H1 (cell line): ENCODE measurements around the gene RUBCN. TPM values are rescaled to one million over a fixed set of nuclear protein-coding genes. Genes with fewer than 3 reads are reported as not detected.

ENCODE experiments used
- CTCF ChIA-PET: fragments of 300-600 bp; sonication (Branson Sonifier 250); formaldehyde crosslinking; loops from one replicate; lab custom pipeline; 2021; ENCODE audit not compliant: partially characterized antibody; lab: Charles Lee
- POLR2A ChIA-PET: fragments of 300-600 bp; sonication (Branson Sonifier 250); formaldehyde crosslinking; loops from one replicate; lab custom pipeline; 2021; ENCODE audit warnings: inconsistent platforms; ENCODE audit not compliant: partially characterized antibody; lab: Charles Lee
- DNase-seq, 2 experiments: peaks; one replicate each; pipeline versions ENCODE4 v3.0.0 to v3.0.0-alpha.2; 2010 to 2022; ENCODE audit warnings: low spot score in 2 of 2, low read depth in 1 of 2, mixed read lengths in 1 of 2
- FAIRE-seq: peaks from 2 replicates; lab custom pipeline; 2011; peaks lifted over from hg19 to GRCh38; lab: Jason Lieb, UNC
- H2AFZ ChIP-seq: 2 replicates; pipeline ENCODE4 v1.8.1; 2012; ENCODE audit warnings: low read length, inconsistent platforms
- H2AK5ac ChIP-seq: 2 replicates; pipeline ENCODE4 v1.6.1; 2013; ENCODE audit warnings: low read depth, low read length
- H2BK120ac ChIP-seq: replicated peaks from 2 replicates; pipeline ENCODE3; 2013; ENCODE audit warnings: low read depth, low read length, inconsistent platforms
- H2BK12ac ChIP-seq: 2 replicates; pipeline ENCODE4 v1.6.1; 2013; ENCODE audit warnings: low read depth, low read length
- H2BK15ac ChIP-seq: 2 replicates; pipeline ENCODE4 v1.6.1; 2013; ENCODE audit warnings: low read length
- H2BK20ac ChIP-seq: 2 replicates; pipeline ENCODE4 v1.6.1; 2013; ENCODE audit warnings: low read length
- H2BK5ac ChIP-seq: 2 replicates; pipeline ENCODE4 v1.6.1; 2013; ENCODE audit warnings: low read depth, low read length
- H3K14ac ChIP-seq: 2 replicates; pipeline ENCODE4 v1.6.1; 2013; ENCODE audit warnings: inconsistent platforms; ENCODE audit not compliant: insufficient read length
- H3K18ac ChIP-seq: 2 replicates; pipeline ENCODE4 v1.6.1; 2013; ENCODE audit warnings: low read length; ENCODE audit errors: extremely low read depth
- H3K23ac ChIP-seq: 2 replicates; pipeline ENCODE4 v1.6.1; 2013; ENCODE audit warnings: inconsistent platforms; ENCODE audit not compliant: insufficient read length
- H3K23me2 ChIP-seq: 2 replicates; pipeline ENCODE4 v1.6.1; 2013; ENCODE audit warnings: low read depth, low read length
- H3K27ac ChIP-seq: 2 replicates; pipeline ENCODE4 v1.6.1; 2011; ENCODE audit warnings: low read depth, low read length, inconsistent platforms
- H3K27me3 ChIP-seq, 4 experiments: replicated peaks in 1 of 4; 1 replicate in 1 of 4; 2 replicates in 3 of 4; pipeline versions ENCODE4 v1.6.1 to v1.8.1; 2011 to 2013; ENCODE audit warnings: low read length in 3 of 4, mild to moderate bottlenecking in 3 of 4, inconsistent platforms in 2 of 4, mixed read lengths in 2 of 4, moderate library complexity in 1 of 4; ENCODE audit not compliant: control insufficient read depth in 3 of 4, insufficient read depth in 3 of 4; ENCODE audit errors: extremely low read depth in 1 of 4
- H3K36me3 ChIP-seq, 4 experiments: 2 replicates each; pipeline versions ENCODE4 v1.6.1 to v1.8.1; 2011 to 2013; ENCODE audit warnings: mild to moderate bottlenecking in 4 of 4, low read length in 3 of 4, moderate library complexity in 2 of 4, control low read depth in 1 of 4, inconsistent platforms in 1 of 4; ENCODE audit not compliant: insufficient read depth in 4 of 4, control insufficient read depth in 2 of 4
- H3K4ac ChIP-seq: replicated peaks from 2 replicates; pipeline ENCODE3; 2013; ENCODE audit warnings: low read length, low read depth, mixed read lengths, inconsistent platforms; ENCODE audit not compliant: insufficient read length
- H3K4me1 ChIP-seq, 4 experiments: replicated peaks in 1 of 4; 1 replicate in 1 of 4; 2 replicates in 3 of 4; pipeline versions ENCODE4 v1.6.1 to v1.8.1; 2011 to 2013; ENCODE audit warnings: low read length in 3 of 4, inconsistent platforms in 2 of 4, mixed read lengths in 1 of 4; ENCODE audit not compliant: insufficient read depth in 4 of 4, control insufficient read depth in 3 of 4
- H3K4me2 ChIP-seq, 2 experiments: 2 replicates each; pipeline versions ENCODE4 v1.6.1 to v1.8.1; 2011 to 2013; ENCODE audit warnings: low read depth in 2 of 2, low read length in 2 of 2, control low read depth in 1 of 2, inconsistent platforms in 1 of 2, mild to moderate bottlenecking in 1 of 2; ENCODE audit not compliant: insufficient read depth in 1 of 2
- H3K4me3 ChIP-seq, 4 experiments: fragments of 200-600, 300-600 bp in 1 of 4; sonication (generic), shearing (Covaris generic), sonication (Bioruptor Twin) in 1 of 4; 2 replicates each; pipeline versions ENCODE4 v1.5.1 to v1.8.1; 2011 to 2016; ENCODE audit warnings: low read length in 4 of 4, low read depth in 3 of 4, control low read depth in 2 of 4, inconsistent platforms in 2 of 4, mild to moderate bottlenecking in 2 of 4, mixed read lengths in 1 of 4, moderate library complexity in 1 of 4; ENCODE audit not compliant: insufficient read depth in 2 of 4; ENCODE audit errors: extremely low read depth in 1 of 4
- H3K56ac ChIP-seq: replicated peaks from 2 replicates; pipeline ENCODE3; 2013; ENCODE audit warnings: low read depth, mild to moderate bottlenecking, mixed read lengths, low read length, inconsistent platforms; ENCODE audit not compliant: insufficient read length
- H3K79me1 ChIP-seq: 2 replicates; pipeline ENCODE4 v1.6.1; 2013; ENCODE audit warnings: low read depth, low read length, control low read depth
- H3K79me2 ChIP-seq, 2 experiments: 2 replicates each; pipeline versions ENCODE4 v1.6.1 to v1.8.1; 2012 to 2013; ENCODE audit warnings: low read length in 2 of 2, mild to moderate bottlenecking in 2 of 2, inconsistent platforms in 1 of 2; ENCODE audit not compliant: insufficient read depth in 2 of 2, control insufficient read depth in 1 of 2
- H3K9ac ChIP-seq, 4 experiments: replicated peaks in 1 of 4; 1 replicate in 1 of 4; 2 replicates in 3 of 4; pipeline versions ENCODE4 v1.6.1 to v1.8.1; 2011 to 2013; ENCODE audit warnings: low read depth in 3 of 4, low read length in 3 of 4, control low read depth in 2 of 4, mild to moderate bottlenecking in 2 of 4, moderate library complexity in 2 of 4, inconsistent platforms in 1 of 4; ENCODE audit errors: extremely low read depth in 1 of 4
- H3K9me3 ChIP-seq, 2 experiments: 2 replicates each; pipeline versions ENCODE4 v1.6.1 to v1.8.1; 2012 to 2013; ENCODE audit warnings: mild to moderate bottlenecking in 2 of 2, moderate library complexity in 2 of 2, control low read depth in 1 of 2, inconsistent platforms in 1 of 2, low read depth in 1 of 2, low read length in 1 of 2, mixed read lengths in 1 of 2; ENCODE audit not compliant: insufficient read depth in 2 of 2
- H4K20me1 ChIP-seq, 2 experiments: replicated peaks in 1 of 2; 2 replicates each; pipeline versions ENCODE3 to v1.8.1; 2011 to 2013; ENCODE audit warnings: inconsistent platforms in 2 of 2, low read length in 2 of 2, mild to moderate bottlenecking in 1 of 2; ENCODE audit not compliant: insufficient read depth in 2 of 2, control insufficient read depth in 1 of 2
- H4K5ac ChIP-seq: 2 replicates; pipeline ENCODE4 v1.6.1; 2013; ENCODE audit warnings: low read length, low read depth, mixed read lengths, inconsistent platforms; ENCODE audit not compliant: insufficient read length
- H4K8ac ChIP-seq: 2 replicates; pipeline ENCODE4 v1.8.0; 2013; ENCODE audit warnings: mild to moderate bottlenecking, moderate library complexity, low read length, inconsistent platforms; ENCODE audit not compliant: insufficient read depth; ENCODE audit errors: extremely low read depth
- H4K91ac ChIP-seq: replicated peaks from 2 replicates; pipeline ENCODE3; 2013; ENCODE audit warnings: low read length, mixed read lengths, inconsistent platforms; ENCODE audit not compliant: insufficient read length
- CBX8 ChIP-seq: fragments of 300-800, 300-1000 bp; sonication (generic); IDR thresholded peaks from 2 replicates; pipeline ENCODE4 v1.7.1; 2016; ENCODE audit warnings: low read depth, low read length, borderline replicate concordance
- CREB1 ChIP-seq: IDR thresholded peaks from 2 replicates; pipeline ENCODE4 v1.6.1; 2012; ENCODE audit warnings: inconsistent platforms
- CTBP2 ChIP-seq: IDR thresholded peaks from 2 replicates; pipeline ENCODE4 v1.7.0; 2011; ENCODE audit warnings: borderline replicate concordance, mild to moderate bottlenecking, moderate library complexity, mixed read lengths, low read length; ENCODE audit not compliant: insufficient read depth, insufficient read length
- E2F6 ChIP-seq: IDR thresholded peaks from 2 replicates; pipeline ENCODE4 v1.6.1; 2012; ENCODE audit warnings: inconsistent platforms
- RFX5 ChIP-seq: IDR thresholded peaks from 2 replicates; pipeline ENCODE4 v1.6.1; 2011; ENCODE audit warnings: low read depth, low read length, improper control_type of control experiment, borderline replicate concordance
- SIRT6 ChIP-seq: IDR thresholded peaks from one replicate; pipeline ENCODE4 v1.7.1; 2012; ENCODE audit warnings: low read length, inconsistent platforms
- SRF ChIP-seq: IDR thresholded peaks from 2 replicates; pipeline ENCODE4 v1.6.1; 2011; ENCODE audit warnings: mild to moderate bottlenecking, low read depth, low read length, moderate library complexity
- TBP ChIP-seq: IDR thresholded peaks from 2 replicates; pipeline ENCODE4 v1.6.1; 2011; ENCODE audit warnings: low read depth, low read length, improper control_type of control experiment
- WGBS, 2 experiments: shearing (Covaris generic) in 1 of 2; methylation state at CpG; one replicate each; pipeline versions ENCODE4 v1.1.6 to v1.1.7; 2013 to 2015; ENCODE audit warnings: low lambda C conversion rate in 2 of 2, mixed read lengths in 2 of 2, inconsistent platforms in 1 of 2, low coverage in 1 of 2, missing lambda C conversion rate in 1 of 2; ENCODE audit not compliant: insufficient replicate concordance in 2 of 2, insufficient coverage in 1 of 2, insufficient read length in 1 of 2; ENCODE audit errors: extremely low coverage in 1 of 2, missing lambda C conversion rate in 1 of 2; 5-methylcytosine and 5-hydroxymethylcytosine counted together
- long read RNA-seq, 2 experiments: library from RNA in 1 of 2; library from capped mRNA in 1 of 2; stranded (forward); transcript quantifications; one replicate each; pipeline ENCODE4 v2.0.0, GENCODE V29; 2021; ENCODE audit warnings: inconsistent platforms in 1 of 2
- polyA minus RNA-seq, 3 experiments: library from RNA; depleted of rRNA, polyadenylated mRNA; stranded (reverse); fragments of >200 nt; gene quantifications; 1 replicate in 2 of 3; 2 replicates in 1 of 3; pipeline ENCODE4 v1.2.3, GENCODE V29; 2011
- polyA plus RNA-seq, 7 experiments: library from polyadenylated mRNA; depleted of rRNA in 3 of 7; stranded (reverse) in 5 of 7; unstranded in 2 of 7; fragments of >200 nt in 5 of 7; fragments of 200-250 nt in 2 of 7; gene quantifications; 1 replicate in 5 of 7; 2 replicates in 1 of 7; 4 replicates in 1 of 7; pipeline versions ENCODE4 v1.2.1 to v1.2.3, GENCODE V29; 2011 to 2013; ENCODE audit warnings: missing spikeins in 2 of 7, mixed read lengths in 2 of 7
- total RNA-seq: library from RNA; stranded (reverse); fragmentation: NEBNext Ultra II Directional; extraction: Animal tissue kit (Norgen Biotek cat#: 25700); gene quantifications from 2 replicates; pipeline ENCODE4 v1.2.1, GENCODE V29; 2021

The RUBCN gene
- 18.2 and 21.9 TPM in 2 replicates for total RNA-seq
- polyA plus RNA-seq (2011; rRNA removed) = 9.3 and 11.9 TPM in 2 replicates
- polyA plus RNA-seq (2011; cell fraction: cytosol; rRNA removed) = 8.9 TPM
- 21.4 TPM for polyA plus RNA-seq (2011; cell fraction: nucleus; rRNA removed)
- 9.6 to 11.8 TPM (median 10.5 TPM) in 4 replicates for polyA plus RNA-seq (2012, experiment 1 of 2)
- 5.3 TPM for polyA plus RNA-seq (2012, experiment 2 of 2)
- 11.9 TPM for polyA plus RNA-seq (2013, experiment 1 of 2)
- polyA plus RNA-seq (2013, experiment 2 of 2) = 11.6 TPM
- 21.2 and 25.5 TPM in 2 replicates for polyA minus RNA-seq (2011; rRNA and poly(A)+ RNA removed)
- 11.8 TPM for polyA minus RNA-seq (2011; cell fraction: cytosol; rRNA and poly(A)+ RNA removed)
- polyA minus RNA-seq (2011; cell fraction: nucleus; rRNA and poly(A)+ RNA removed) = 20.8 TPM
- long read RNA-seq, experiment 1, partial matches to known transcripts = 2 of 5 reads
- long read RNA-seq, experiment 1, other reads (novel, unspliced or antisense) = 3 of 5 reads
- long read RNA-seq, experiment 2, partial matches to known transcripts = 0 of 3 reads
- long read RNA-seq, experiment 2, other reads (novel, unspliced or antisense) = 3 of 3 reads

DNA sequence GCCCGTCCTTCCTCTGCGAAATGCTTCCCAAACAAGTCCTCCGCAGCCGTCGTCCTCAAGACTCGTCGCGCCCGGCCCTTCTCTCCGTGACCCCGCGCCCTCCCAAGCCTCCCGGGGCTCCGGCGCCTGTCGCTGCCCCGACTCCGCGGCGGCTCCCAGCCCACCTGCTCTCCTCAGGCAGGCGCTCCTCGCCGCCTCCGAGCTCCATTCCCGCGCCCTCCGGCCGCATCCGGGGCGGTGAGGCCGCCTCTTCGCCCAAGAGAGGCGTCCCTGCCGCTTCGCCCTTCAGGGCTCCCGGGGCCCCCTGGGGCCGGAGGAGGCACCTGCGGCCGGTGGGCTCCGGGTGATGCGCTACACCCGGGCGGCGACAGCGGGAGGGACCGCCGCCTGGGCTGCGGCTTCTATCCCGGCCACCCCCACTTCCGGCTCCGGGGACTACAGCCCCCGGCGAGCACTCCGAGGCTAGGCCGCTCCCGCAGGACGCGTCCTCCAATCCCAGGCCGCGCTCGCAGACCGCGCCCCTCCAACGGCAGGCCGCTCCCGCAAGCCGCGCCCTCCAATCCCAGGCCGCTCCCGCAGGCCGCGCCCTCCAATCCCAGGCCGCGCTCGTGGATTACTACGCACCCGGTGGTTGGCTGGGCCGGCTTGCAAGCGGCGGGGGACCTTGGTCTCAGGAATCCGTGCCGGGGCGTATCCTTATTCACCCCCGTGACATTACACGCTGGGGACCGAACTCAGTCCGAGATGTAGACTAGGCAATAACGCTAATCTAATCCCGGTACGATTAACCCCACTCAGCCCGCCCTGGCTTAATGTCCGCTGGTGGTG, at the start of gene RUBCN:
Gene RUBCN (minus strand): TSS at position 414 of the 828 bp plus-strand sequence. CDS start 185 bp downstream, at position 229.
- H2AK5ac ChIP-seq = no peak within 1 kb of the TSS; the same call in 1 of the 2 replicates
- H4K8ac ChIP-seq = peak within 1 kb of the TSS; percentile 87; the same call in 1 of the 2 replicates
- H2BK12ac ChIP-seq = 0 out of 2 replicates have a peak within 1 kb of the TSS, but pooled peaks have one; percentile 23
- H4K91ac ChIP-seq = peak within 1 kb of the TSS; percentile 91
- no peak within 1 kb of the TSS for H3K14ac ChIP-seq
- H3K36me3 ChIP-seq = no peaks in the 10 kb centered on the region
- peaks cover 11% of the 10 kb centered on the region for H3K23me2 ChIP-seq
- CTCF ChIA-PET = no interaction called here
- DNase-seq = peak; percentile 88 to 94
- no peaks in the 10 kb centered on the region; a peak in 1 of 7 replicates for H3K4me1 ChIP-seq
- H2BK5ac ChIP-seq = peak within 1 kb of the TSS; percentile 73
- 2% methylated on average over 79 of the region's 92 CpGs; no CpG with 5 or more reads in 1 of the 2 experiments for WGBS, 2 experiments
- POLR2A ChIA-PET = interaction anchor here (1.1 to 1.4 kb wide), 2 partner anchors 10 to 55 kb away, joined by 3 to 4 read pairs; partner anchors contain the start of gene LRCH3
- H2BK120ac ChIP-seq = no peak within 1 kb of the TSS
- H3K9ac ChIP-seq = peak within 1 kb of the TSS; percentile 68 to 73 (median 70)
- H2BK15ac ChIP-seq = 0 out of 2 replicates have a peak within 1 kb of the TSS, but pooled peaks have one; percentile 61
- H2BK20ac ChIP-seq = no peak within 1 kb of the TSS
- no peaks in the 10 kb centered on the region for H3K79me1 ChIP-seq
- H3K4ac ChIP-seq = no peak within 1 kb of the TSS
- no peak for FAIRE-seq
- H4K5ac ChIP-seq = peak within 1 kb of the TSS; percentile 63
- peak within 1 kb of the TSS; percentile 63 to 92 (median 88) for H3K4me3 ChIP-seq
- H3K4me2 ChIP-seq = peak within 1 kb of the TSS; percentile 95 to 99
- H2AFZ ChIP-seq = peak within 1 kb of the TSS; percentile 84
- no peak within 1 kb of the TSS for H3K23ac ChIP-seq
- no peaks in the 10 kb centered on the region for H3K9me3 ChIP-seq
- H4K20me1 ChIP-seq = peaks cover 0 to 8% of the 10 kb centered on the region in 2 experiments
- H3K18ac ChIP-seq = no peak within 1 kb of the TSS
- no peaks in the 10 kb centered on the region for H3K27me3 ChIP-seq
- peaks cover 0 to 10% of the 10 kb centered on the region in 2 experiments; a peak in 2 of 4 replicates for H3K79me2 ChIP-seq
- peak within 1 kb of the TSS; percentile 39; the same call in 1 of the 2 replicates for H3K27ac ChIP-seq
- H3K56ac ChIP-seq = peak within 1 kb of the TSS; percentile 13
- peak; percentile 97 for TF ChIP-seq E2F6
- TF ChIP-seq RFX5 = no peak
- no peak for TF ChIP-seq CBX8
- no peak for TF ChIP-seq SRF
- no peak for TF ChIP-seq SIRT6
- peak; percentile 50; the same call in 1 of the 2 replicates for TF ChIP-seq CREB1
- TF ChIP-seq TBP = peak; percentile 64
- TF ChIP-seq CTBP2 = no peak
